Endothelial cell (in vitro differentiated cells): ENCODE measurements around the gene ZYX. TPM values are rescaled to one million over a fixed set of nuclear protein-coding genes. Genes with fewer than 3 reads are reported as not detected.

ENCODE experiments used
- DNase-seq: peaks from one replicate; pipeline ENCODE4 v3.0.0; 2021; ENCODE audit warnings: low spot score
- H3K27ac Mint-ChIP-seq: one replicate; pipeline ENCODE4 v1.8.0; 2021; ENCODE audit warnings: mixed read lengths, inconsistent platforms; ENCODE audit not compliant: unreplicated experiment
- H3K27me3 Mint-ChIP-seq: one replicate; pipeline ENCODE4 v1.8.0; 2021; ENCODE audit warnings: mild to moderate bottlenecking, moderate library complexity, mixed read lengths, inconsistent platforms; ENCODE audit not compliant: unreplicated experiment
- H3K36me3 Mint-ChIP-seq: one replicate; pipeline ENCODE4 v1.8.0; 2021; ENCODE audit warnings: mild to moderate bottlenecking, low read depth, mixed read lengths, inconsistent platforms; ENCODE audit not compliant: unreplicated experiment
- H3K4me1 Mint-ChIP-seq: one replicate; pipeline ENCODE4 v1.8.0; 2021; ENCODE audit warnings: mild to moderate bottlenecking, mixed read lengths, inconsistent platforms; ENCODE audit not compliant: unreplicated experiment
- H3K4me3 Mint-ChIP-seq: one replicate; pipeline ENCODE4 v1.8.0; 2021; ENCODE audit warnings: mild to moderate bottlenecking, mixed read lengths, inconsistent platforms; ENCODE audit not compliant: unreplicated experiment
- H3K9me3 Mint-ChIP-seq: one replicate; pipeline ENCODE4 v1.8.0; 2021; ENCODE audit warnings: mixed read lengths, inconsistent platforms; ENCODE audit not compliant: unreplicated experiment
- CTCF ChIP-seq: fragments of 200-600 bp; sonication (generic); IDR thresholded peaks from one replicate; pipeline ENCODE4 v1.5.0; 2021; ENCODE audit warnings: antibody characterized with exemption; ENCODE audit not compliant: unreplicated experiment
- long read RNA-seq: library from polyadenylated mRNA; unstranded; transcript quantifications from one replicate; pipeline ENCODE4 v2.0.0, GENCODE V29; 2020; ENCODE audit not compliant: unreplicated experiment
- total RNA-seq: library from RNA; stranded (reverse); fragmentation: NEBNext Ultra II Directional; extraction: Animal tissue kit (Norgen Biotek cat#: 25700); gene quantifications from one replicate; pipeline ENCODE4 v1.2.1, GENCODE V29; 2021; ENCODE audit not compliant: unreplicated experiment

The ZYX gene
- 237 TPM for total RNA-seq
- long read RNA-seq, transcript ZYX-201 (10 exons, 2,493 nt), result major isoform, 43 of 88 reads
- long read RNA-seq, partial matches to known transcripts, result 12 of 88 reads
- long read RNA-seq, other reads (novel, unspliced or antisense), result 33 of 88 reads

- DNase-seq, result peak; percentile 96
- Mint-ChIP-seq H3K9me3 (no peaks in the 10 kb centered on the region), H3K27ac (peak within 1 kb of the TSS; percentile 91), H3K36me3 (peaks cover 12% of the 10 kb centered on the region), H3K4me1 (peaks cover 21% of the 10 kb centered on the region), H3K27me3 (peaks cover 17% of the 10 kb centered on the region), H3K4me3 (peak within 1 kb of the TSS; percentile 92)
- TF ChIP-seq CTCF, result no peak
Measured at GRCh38 chr7:143380646-143381426, at the start of gene ZYX. Gene ZYX (plus strand): TSS chr7:143381345. CDS start chr7:143381572, 227 bp downstream.

GRCh38 chr7:143334244-143334643 is 46.9 kb upstream of the ZYX start:
- no peaks in the 10 kb centered on the region for H3K27me3 Mint-ChIP-seq
- TF ChIP-seq CTCF, result no peak
- no peak for DNase-seq
- H3K4me3 Mint-ChIP-seq, result no peak overlapping the region
- H3K36me3 Mint-ChIP-seq, result peaks cover 3% of the 10 kb centered on the region
- no peak overlapping the region for H3K27ac Mint-ChIP-seq
- no peaks in the 10 kb centered on the region for H3K9me3 Mint-ChIP-seq
- peaks cover 2% of the 10 kb centered on the region for H3K4me1 Mint-ChIP-seq

GRCh38 chr7:143337216-143337615 is 43.9 kb upstream of the ZYX start:
- Mint-ChIP-seq H3K27ac (no peak overlapping the region), H3K9me3 (no peaks in the 10 kb centered on the region), H3K4me3 (no peak overlapping the region), H3K27me3 (no peaks in the 10 kb centered on the region), H3K36me3 (peaks cover 3% of the 10 kb centered on the region), H3K4me1 (peaks cover 2% of the 10 kb centered on the region)
- no peak for TF ChIP-seq CTCF
- no peak for DNase-seq

GRCh38 chr7:143341842-143342241 is 39.3 kb upstream of the ZYX start:
- H3K4me1 Mint-ChIP-seq, result peaks cover 6% of the 10 kb centered on the region
- no peak overlapping the region for H3K4me3 Mint-ChIP-seq
- no peak overlapping the region for H3K27ac Mint-ChIP-seq
- no peaks in the 10 kb centered on the region for H3K9me3 Mint-ChIP-seq
- no peak for TF ChIP-seq CTCF
- H3K36me3 Mint-ChIP-seq, result no peaks in the 10 kb centered on the region
- no peaks in the 10 kb centered on the region for H3K27me3 Mint-ChIP-seq
- no peak for DNase-seq

GRCh38 chr7:143343596-143343995 is 37.5 kb upstream of the ZYX start:
- no peak for TF ChIP-seq CTCF
- H3K9me3 Mint-ChIP-seq, result no peaks in the 10 kb centered on the region
- no peak overlapping the region for H3K27ac Mint-ChIP-seq
- no peak for DNase-seq
- no peaks in the 10 kb centered on the region for H3K36me3 Mint-ChIP-seq
- no peak overlapping the region for H3K4me3 Mint-ChIP-seq
- peaks cover 3% of the 10 kb centered on the region for H3K4me1 Mint-ChIP-seq
- no peaks in the 10 kb centered on the region for H3K27me3 Mint-ChIP-seq
